NCI-H187 (cell line): ENCODE measurements around the gene TPK1.
"Not testable (repeated sequence)": the region's sequence is repeated elsewhere in the genome, so short reads cannot be mapped to it uniquely, and the experiment has no call there.

Experiments used
- DNase-seq, 2 experiments: peaks; one replicate each; lab custom pipeline; 2025; lab: John Stamatoyannopoulos, UW

Gene TPK1

GRCh38 chr7:144822223-144822622 lies 13.6 kb downstream of the TPK1 start:
- no peak for DNase-seq

DNA sequence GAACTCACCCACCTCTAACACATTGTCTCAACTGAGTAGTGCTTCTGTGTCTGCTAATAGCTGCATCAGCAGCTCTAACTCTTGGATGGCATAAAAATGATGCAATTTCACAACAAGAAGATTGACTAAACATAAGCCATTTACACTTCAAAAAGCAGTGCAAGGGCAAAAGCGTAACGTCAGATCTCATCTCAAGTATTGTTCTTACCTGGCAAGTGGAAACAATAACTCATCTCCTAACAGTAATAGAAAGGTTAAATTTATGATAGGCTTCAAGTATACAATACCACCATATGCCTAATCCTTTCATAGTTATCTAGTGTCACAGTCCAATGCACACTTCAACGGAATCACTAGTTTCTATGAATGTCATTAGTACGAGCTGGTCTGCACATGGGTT lies 14.8 kb downstream of the TPK1 start:
- peak; percentile 36 to 45 for DNase-seq

DNA sequence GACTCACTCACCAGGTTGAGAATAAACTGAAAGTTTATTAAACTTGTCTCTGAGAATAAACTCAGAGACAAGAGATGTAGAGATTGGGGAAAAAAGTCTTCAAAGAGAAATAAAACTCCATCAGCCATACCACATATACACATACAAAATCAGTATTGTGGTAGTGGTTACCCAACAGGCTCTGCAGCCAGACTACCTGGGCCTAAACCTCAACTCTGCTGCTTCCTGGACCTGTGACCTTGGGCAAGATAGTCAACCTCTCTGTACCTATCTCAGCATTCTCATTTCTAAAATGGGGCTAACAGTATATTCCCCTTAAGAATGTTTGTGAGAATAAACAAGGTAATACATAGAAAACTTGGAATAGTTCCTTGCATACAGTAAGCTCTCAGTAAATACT lies 15.3 kb downstream of the TPK1 start:
- no peak for DNase-seq

GRCh38 chr7:144819566-144819965 lies 16.3 kb downstream of the TPK1 start:
- no peak for DNase-seq

DNA sequence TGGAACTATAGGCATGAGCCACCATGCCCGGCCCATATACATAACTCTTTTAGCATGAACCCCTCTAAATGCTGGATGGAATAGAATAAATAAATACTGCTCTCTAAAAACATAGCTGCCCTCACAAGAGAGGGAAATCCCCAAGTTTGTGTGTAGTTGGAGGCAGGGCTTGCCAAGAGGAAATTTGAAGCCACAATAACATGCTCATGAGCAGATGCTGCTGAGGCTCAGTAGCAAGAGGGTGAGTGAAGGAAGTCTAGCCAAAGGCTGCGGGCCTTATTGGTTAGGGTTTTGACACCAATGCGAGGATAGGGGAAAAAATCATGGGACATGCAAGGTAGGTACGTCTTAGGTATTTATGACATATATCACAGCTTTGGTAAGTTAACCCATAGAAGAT lies 17.3 kb downstream of the TPK1 start:
- no peak for DNase-seq

- DNase-seq, result no peak
Measured at GRCh38 chr7:144817001-144817400, 18.9 kb downstream of the TPK1 start.

GRCh38 chr7:144814299-144814698 lies 21.6 kb downstream of the TPK1 start:
- DNase-seq, result no peak

DNA sequence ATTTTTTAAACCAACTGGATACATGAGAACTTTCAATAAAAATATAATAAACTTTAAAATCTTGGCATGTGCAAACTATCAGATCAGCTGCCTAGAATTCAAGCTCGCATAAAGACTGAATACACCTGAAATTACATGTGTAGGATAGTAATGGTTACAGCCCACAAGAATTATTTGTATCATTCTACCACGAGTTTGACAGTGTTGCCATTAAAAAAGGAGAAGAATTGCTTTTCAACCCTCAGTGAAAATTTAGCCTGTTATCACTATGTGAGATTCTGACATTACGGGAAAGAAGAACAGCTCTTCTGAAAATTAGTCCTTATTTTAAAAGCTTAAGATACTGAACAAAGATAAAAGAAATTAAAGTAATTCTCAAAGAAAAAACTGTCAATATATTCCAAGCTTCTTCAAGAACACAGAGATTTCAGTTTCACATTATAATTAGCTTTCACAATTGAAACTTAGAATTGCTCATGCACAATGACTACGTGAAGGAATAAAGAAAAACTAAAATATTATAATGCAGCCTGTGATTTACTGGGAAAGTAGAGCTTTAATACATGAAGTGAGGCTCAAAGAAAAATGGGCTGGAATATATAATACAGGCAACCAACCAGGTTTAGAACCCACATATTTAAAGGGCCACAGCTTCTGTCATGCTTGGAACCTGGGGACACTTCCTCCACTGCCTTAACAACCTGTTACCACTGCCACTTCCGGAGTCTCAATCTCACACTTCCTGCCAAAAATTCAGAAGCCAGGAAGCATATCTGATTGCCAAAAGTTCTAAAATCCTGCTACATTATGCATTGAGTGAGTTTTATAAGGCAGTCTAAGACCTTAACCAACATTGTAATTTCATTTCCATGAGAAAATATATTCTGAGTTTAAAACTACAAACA lies 23.2 kb downstream of the TPK1 start:
- DNase-seq, result no peak

DNA sequence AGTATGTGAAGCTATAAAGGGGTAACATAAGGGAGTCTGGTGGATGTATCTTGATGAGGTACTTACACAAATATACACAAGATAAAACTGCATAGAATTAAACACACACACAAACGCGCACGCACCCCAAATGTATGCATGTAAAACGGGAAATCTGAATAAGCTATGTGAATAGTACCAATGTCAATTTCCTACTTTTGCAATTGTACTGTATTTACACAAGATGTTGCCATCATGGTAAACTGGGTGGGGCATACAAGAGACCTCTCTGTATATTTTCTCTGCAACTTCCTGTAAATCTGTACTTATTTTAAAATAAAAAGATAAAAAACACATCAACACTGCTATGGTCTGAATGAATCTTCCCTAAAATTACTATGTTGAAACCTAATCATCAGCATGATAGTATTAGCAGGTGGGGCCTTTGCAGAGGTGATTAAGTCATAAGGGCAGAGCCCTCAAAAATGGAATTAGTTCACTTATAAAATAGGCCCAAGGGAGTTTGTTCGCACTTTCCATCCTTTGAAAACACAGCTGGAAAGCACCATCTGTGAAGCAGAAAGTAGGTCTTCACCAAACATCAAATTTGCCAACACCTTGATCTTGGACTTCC lies 30.1 kb downstream of the TPK1 start:
- no peak for DNase-seq

DNA sequence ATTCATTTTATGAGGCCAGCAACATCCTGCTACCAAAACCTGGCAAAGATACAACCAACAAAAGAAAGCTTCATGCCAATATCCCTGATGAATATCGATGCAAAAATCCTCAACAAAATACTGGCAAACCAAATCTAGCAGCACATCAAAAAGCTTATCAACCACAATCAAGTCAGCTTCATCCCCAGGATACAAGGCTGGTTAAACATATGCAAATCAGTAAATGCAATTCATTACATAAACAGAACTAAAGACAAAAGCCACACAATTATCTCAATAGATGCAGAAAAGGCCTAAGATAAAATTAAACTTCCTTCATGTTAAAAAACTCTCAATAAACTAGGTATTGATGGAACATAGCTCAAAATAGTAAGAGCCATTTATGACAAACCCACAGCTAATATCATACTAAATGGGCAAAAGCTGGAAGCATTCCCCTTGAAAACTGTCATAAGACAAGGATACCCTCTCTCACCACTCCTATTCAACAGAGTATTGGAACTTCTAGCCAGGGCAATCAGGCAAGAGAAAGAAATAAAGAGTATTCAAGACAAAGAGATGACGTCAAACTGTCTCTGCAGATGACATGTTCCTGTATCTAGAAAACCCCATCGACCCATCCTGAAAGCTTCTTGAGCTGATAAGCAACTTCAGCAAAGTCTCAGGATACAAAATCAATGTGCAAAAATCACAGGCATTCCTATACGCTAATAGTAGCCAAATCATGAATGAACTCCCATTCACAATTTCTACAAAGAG lies 35.0 kb downstream of the TPK1 start:
- DNase-seq, result not testable (repeated sequence)

DNA sequence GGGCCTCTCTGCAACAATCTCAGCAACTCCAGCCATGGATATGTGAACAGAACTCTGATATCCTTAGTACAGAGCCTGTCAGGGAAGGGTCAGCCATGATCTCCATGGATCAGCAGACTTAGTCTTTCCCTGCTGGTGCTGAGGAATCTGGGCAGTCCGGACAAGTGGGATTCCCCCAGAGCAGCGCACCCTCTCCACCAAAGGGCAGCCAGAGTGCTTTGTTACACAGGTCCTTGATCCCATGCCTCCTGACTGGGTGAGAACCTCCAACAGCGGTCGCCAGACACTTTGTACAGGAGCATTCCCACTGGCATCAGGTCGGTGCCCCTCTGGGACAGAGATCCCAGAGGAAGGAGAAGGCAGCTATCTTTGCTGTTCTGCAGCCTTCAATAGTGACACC lies 38.9 kb downstream of the TPK1 start:
- no peak for DNase-seq

GRCh38 chr7:144792050-144792449 lies 43.8 kb downstream of the TPK1 start:
- no peak for DNase-seq

GRCh38 chr7:144791488-144791887 lies 44.4 kb downstream of the TPK1 start:
- DNase-seq, result no peak

DNA sequence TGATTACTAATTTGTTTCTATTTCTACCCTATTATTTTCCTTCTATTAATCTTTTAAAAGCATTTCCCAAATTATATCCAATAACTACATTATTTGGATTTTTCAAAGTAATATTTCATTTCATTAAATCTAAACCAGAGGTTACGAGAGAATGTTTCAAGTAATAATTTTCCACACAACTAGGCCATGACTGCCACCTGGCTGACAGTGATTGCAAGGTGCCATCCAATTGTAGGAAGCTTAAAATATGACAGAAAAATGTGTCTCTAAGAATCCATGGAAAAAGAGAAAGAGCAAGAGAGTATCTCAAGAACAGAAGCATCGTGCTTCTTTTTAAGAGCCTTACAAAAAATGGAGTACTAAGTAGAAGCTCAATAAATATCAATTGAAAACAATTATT lies 48.7 kb downstream of the TPK1 start:
- no peak for DNase-seq

DNA sequence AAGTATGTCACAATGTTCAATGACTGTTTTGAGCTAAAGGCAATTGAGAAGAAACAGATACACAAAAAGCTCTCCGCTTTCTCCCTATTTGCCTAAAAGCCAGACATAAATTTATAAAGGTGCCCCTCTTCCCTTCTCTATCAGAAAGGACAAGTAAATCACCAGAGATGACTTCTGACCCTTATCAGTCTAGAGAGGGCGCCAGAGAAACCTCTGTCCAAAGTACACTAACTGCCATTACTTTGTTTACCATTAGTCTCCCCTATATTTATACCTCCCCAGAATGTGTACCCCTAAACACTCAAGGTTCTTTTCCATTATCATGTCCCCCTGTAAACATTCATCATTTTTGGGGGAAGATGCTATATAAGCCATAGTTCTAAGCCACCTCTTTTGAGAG lies 49.3 kb downstream of the TPK1 start:
- DNase-seq, result no peak

GRCh38 chr7:144786079-144786478 lies 49.8 kb downstream of the TPK1 start:
- DNase-seq, result no peak

GRCh38 chr7:144785521-144785920 lies 50.3 kb downstream of the TPK1 start:
- DNase-seq, result no peak

GRCh38 chr7:144784943-144785342 lies 50.9 kb downstream of the TPK1 start:
- DNase-seq, result no peak

DNA sequence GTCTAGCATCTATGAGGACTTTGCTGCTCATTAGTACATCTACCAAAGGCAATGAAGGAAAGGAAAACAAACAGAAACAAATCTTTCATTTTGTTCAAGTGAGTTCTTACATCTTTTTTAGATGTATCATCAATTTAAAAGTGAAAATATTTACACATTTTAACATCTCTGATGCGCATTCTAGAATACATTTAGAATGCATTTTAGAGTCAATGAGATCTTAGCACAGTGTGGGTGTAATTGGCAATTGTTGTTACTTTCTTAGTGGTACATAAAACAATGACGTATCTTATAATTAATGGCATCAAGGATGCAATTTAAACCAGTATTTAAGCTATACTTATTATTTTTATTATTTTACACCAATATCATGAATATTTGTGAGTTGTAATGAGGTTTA lies 51.4 kb downstream of the TPK1 start:
- no peak for DNase-seq

- no peak for DNase-seq
Measured at GRCh38 chr7:144782883-144783282, 53.0 kb downstream of the TPK1 start.

- DNase-seq, result no peak
Measured at GRCh38 chr7:144780071-144780608, 55.7 kb downstream of the TPK1 start.

GRCh38 chr7:144777889-144778288 lies 58.0 kb downstream of the TPK1 start:
- not testable (repeated sequence) for DNase-seq
